ENCODE data around the gene ATP11B. TPM values are rescaled to one million over a fixed set of nuclear protein-coding genes. Genes with fewer than 3 reads are reported as not detected.

The ATP11B gene
- polyA plus RNA-seq, 2 of the 4 experiments (the other 2 are of a cell fraction) = 10.1 to 17.2 TPM

DNA sequence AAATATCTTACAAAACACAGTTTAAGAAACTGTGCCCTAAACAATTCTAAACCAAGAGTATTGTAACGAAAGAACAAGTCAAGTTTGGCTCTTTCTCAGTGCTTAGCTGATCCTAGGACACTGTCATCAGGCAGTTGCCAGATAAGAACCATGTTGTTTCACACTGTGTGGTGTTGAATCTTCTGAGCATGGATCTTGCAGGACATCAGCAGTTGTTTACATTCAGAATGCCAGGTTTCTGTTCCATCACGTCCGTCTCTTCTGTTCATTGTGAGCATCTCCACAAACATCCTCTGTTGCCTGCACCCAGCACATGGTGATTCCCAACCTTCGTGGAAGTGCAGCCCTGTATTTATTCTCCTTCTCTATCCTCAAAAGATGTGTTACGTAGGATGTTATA is 119.2 kb downstream of the ATP11B start:
- POLR2A ChIA-PET = no interaction called here
- Histone ChIP-seq H3K4me3 (no peak overlapping the region), H3K9me3 (no peaks in the 10 kb centered on the region), H3K4me2 (no peak overlapping the region), H3K27ac (no peak overlapping the region), H3K4me1 (0 out of 3 replicates have a peak, but pooled peaks cover 4% of the 10 kb centered on the region)
- DNase-seq (ENCODE audit: low read depth in 1 of 2, low spot score in 1 of 2) (no peak), FAIRE-seq (no peak), ATAC-seq (no peak)
- TF ChIP-seq CHD2 (IDR thresholded peaks at IDR 0.05; ENCODE audit: low read length, partially characterized antibody) (no peak), GATA3 (IDR thresholded peaks at IDR 0.05; ENCODE audit: borderline replicate concordance) (no peak)
- WGBS (ENCODE audit: missing lambda C conversion rate) = 66% methylated on average over 5 of the region's 5 CpGs
- CTCF ChIA-PET = no interaction called here

DNA sequence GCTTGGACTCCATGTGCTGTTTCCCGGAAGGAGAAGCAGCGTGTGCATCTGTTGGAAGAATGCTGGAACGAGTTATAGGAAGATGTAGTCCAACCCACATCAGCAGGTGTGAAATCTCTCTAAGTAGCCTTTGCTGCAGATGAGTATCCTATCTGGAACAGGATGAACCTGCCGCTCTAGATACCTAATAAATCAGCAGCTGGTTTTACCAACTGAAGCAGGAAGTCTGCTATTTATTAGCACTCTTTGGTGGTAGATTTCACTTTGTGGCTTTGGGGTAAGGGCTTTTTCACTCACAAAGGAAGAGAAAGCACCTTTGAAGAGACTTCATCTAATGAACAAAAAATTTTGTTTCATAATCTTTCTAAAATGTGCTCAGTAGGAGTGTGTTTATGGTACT is 120.6 kb downstream of the ATP11B start:
- no peak overlapping the region for H3K4me2 ChIP-seq
- no peak for FAIRE-seq
- no peak overlapping the region for H3K4me3 ChIP-seq
- 0 out of 3 replicates have a peak, but pooled peaks cover 4% of the 10 kb centered on the region for H3K4me1 ChIP-seq
- ATAC-seq = no peak
- H3K27ac ChIP-seq = no peak overlapping the region
- no peaks in the 10 kb centered on the region for H3K9me3 ChIP-seq
- DNase-seq (ENCODE audit: low read depth in 1 of 2, low spot score in 1 of 2) = no peak
- TF ChIP-seq CBX8 (IDR thresholded peaks at IDR 0.05) = no peak
- TF ChIP-seq CEBPB (IDR thresholded peaks at IDR 0.05) = no peak
- TF ChIP-seq NFE2L2 (conservative IDR thresholded peaks at IDR 0.05; ENCODE audit: low read length) = no peak
- TF ChIP-seq, protein P1, sequence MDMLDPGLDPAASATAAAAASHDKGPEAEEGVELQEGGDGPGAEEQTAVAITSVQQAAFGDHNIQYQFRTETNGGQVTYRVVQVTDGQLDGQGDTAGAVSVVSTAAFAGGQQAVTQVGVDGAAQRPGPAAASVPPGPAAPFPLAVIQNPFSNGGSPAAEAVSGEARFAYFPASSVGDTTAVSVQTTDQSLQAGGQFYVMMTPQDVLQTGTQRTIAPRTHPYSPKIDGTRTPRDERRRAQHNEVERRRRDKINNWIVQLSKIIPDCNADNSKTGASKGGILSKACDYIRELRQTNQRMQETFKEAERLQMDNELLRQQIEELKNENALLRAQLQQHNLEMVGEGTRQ (IDR thresholded peaks at IDR 0.05) = no peak
- no peak for TF ChIP-seq POLR2AphosphoS2 (conservative IDR thresholded peaks at IDR 0.05; ENCODE audit: low read length)
- TF ChIP-seq, protein P2, sequence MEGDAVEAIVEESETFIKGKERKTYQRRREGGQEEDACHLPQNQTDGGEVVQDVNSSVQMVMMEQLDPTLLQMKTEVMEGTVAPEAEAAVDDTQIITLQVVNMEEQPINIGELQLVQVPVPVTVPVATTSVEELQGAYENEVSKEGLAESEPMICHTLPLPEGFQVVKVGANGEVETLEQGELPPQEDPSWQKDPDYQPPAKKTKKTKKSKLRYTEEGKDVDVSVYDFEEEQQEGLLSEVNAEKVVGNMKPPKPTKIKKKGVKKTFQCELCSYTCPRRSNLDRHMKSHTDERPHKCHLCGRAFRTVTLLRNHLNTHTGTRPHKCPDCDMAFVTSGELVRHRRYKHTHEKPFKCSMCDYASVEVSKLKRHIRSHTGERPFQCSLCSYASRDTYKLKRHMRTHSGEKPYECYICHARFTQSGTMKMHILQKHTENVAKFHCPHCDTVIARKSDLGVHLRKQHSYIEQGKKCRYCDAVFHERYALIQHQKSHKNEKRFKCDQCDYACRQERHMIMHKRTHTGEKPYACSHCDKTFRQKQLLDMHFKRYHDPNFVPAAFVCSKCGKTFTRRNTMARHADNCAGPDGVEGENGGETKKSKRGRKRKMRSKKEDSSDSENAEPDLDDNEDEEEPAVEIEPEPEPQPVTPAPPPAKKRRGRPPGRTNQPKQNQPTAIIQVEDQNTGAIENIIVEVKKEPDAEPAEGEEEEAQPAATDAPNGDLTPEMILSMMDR (IDR thresholded peaks at IDR 0.05) = no peak
- no peak for TF ChIP-seq SREBF2 (IDR thresholded peaks at IDR 0.05)
- TF ChIP-seq KDM5A (IDR thresholded peaks at IDR 0.05) = no peak
- TF ChIP-seq, protein P3, sequence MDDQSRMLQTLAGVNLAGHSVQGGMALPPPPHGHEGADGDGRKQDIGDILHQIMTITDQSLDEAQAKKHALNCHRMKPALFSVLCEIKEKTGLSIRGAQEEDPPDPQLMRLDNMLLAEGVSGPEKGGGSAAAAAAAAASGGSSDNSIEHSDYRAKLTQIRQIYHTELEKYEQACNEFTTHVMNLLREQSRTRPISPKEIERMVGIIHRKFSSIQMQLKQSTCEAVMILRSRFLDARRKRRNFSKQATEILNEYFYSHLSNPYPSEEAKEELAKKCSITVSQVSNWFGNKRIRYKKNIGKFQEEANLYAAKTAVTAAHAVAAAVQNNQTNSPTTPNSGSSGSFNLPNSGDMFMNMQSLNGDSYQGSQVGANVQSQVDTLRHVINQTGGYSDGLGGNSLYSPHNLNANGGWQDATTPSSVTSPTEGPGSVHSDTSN (IDR thresholded peaks at IDR 0.05) = no peak
- TF ChIP-seq FOXS1 (CRISPR knock-in tag; IDR thresholded peaks at IDR 0.05) = no peak
- TF ChIP-seq HEYL (CRISPR knock-in tag; IDR thresholded peaks at IDR 0.05) = no peak
- TF ChIP-seq POLR2A (IDR thresholded peaks at IDR 0.05; ENCODE audit: low read length) = no peak
- TF ChIP-seq HOXA7 (CRISPR knock-in tag; IDR thresholded peaks at IDR 0.05) = no peak
- no peak for TF ChIP-seq HOXB13 (CRISPR knock-in tag; IDR thresholded peaks at IDR 0.05; ENCODE audit: low read depth)
- no peak for TF ChIP-seq SMC3 (IDR thresholded peaks at IDR 0.05)
- TF ChIP-seq, protein P4, sequence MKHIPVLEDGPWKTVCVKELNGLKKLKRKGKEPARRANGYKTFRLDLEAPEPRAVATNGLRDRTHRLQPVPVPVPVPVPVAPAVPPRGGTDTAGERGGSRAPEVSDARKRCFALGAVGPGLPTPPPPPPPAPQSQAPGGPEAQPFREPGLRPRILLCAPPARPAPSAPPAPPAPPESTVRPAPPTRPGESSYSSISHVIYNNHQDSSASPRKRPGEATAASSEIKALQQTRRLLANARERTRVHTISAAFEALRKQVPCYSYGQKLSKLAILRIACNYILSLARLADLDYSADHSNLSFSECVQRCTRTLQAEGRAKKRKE (CRISPR knock-in tag; IDR thresholded peaks at IDR 0.05; ENCODE audit: low read depth) = no peak
- POLR2A ChIA-PET = no interaction called here
- CTCF ChIA-PET = no interaction called here
- 99% methylated on average over 4 of the region's 4 CpGs for WGBS (ENCODE audit: missing lambda C conversion rate)

DNA sequence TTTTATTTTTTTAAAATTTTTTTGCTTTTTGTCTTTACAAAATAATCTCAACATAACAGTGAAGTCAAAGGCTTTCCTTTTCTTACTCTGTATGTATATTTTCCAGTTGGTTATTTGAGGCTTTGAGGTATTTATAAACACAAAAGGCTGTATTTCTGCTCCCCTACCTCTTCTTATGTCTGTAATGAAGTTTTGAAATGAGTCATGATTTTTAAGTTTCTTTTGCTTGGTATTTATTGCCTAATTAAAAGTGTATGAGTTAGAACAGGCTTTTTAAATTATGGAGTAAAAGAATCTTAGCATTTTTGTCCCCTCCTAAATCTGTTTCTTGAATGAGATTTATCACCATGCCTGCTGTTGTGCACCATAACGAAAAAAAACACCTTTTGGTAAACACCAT is 121.0 kb downstream of the ATP11B start:
- no peak for ATAC-seq
- Histone ChIP-seq H3K4me3 (no peak overlapping the region), H3K27ac (no peak overlapping the region), H3K4me2 (no peak overlapping the region), H3K9me3 (no peaks in the 10 kb centered on the region), H3K4me1 (0 out of 3 replicates have a peak, but pooled peaks cover 4% of the 10 kb centered on the region)
- WGBS (ENCODE audit: missing lambda C conversion rate) = 90% methylated on average over 1 of the region's 1 CpG
- FAIRE-seq = no peak
- CTCF ChIA-PET = no interaction called here
- DNase-seq (ENCODE audit: low read depth in 1 of 2, low spot score in 1 of 2) = no peak
- POLR2A ChIA-PET = no interaction called here
- TF ChIP-seq MAZ (IDR thresholded peaks at IDR 0.05; ENCODE audit: borderline replicate concordance, low read depth, low read length) = no peak
- no peak for TF ChIP-seq BHLHE40 (IDR thresholded peaks at IDR 0.05; ENCODE audit: low read depth, low read length)
- TF ChIP-seq, protein P3 (IDR thresholded peaks at IDR 0.05) = no peak
- TF ChIP-seq KDM5A (IDR thresholded peaks at IDR 0.05) = no peak
- no peak for TF ChIP-seq NR3C1 (IDR thresholded peaks at IDR 0.05)
- TF ChIP-seq, protein P5, sequence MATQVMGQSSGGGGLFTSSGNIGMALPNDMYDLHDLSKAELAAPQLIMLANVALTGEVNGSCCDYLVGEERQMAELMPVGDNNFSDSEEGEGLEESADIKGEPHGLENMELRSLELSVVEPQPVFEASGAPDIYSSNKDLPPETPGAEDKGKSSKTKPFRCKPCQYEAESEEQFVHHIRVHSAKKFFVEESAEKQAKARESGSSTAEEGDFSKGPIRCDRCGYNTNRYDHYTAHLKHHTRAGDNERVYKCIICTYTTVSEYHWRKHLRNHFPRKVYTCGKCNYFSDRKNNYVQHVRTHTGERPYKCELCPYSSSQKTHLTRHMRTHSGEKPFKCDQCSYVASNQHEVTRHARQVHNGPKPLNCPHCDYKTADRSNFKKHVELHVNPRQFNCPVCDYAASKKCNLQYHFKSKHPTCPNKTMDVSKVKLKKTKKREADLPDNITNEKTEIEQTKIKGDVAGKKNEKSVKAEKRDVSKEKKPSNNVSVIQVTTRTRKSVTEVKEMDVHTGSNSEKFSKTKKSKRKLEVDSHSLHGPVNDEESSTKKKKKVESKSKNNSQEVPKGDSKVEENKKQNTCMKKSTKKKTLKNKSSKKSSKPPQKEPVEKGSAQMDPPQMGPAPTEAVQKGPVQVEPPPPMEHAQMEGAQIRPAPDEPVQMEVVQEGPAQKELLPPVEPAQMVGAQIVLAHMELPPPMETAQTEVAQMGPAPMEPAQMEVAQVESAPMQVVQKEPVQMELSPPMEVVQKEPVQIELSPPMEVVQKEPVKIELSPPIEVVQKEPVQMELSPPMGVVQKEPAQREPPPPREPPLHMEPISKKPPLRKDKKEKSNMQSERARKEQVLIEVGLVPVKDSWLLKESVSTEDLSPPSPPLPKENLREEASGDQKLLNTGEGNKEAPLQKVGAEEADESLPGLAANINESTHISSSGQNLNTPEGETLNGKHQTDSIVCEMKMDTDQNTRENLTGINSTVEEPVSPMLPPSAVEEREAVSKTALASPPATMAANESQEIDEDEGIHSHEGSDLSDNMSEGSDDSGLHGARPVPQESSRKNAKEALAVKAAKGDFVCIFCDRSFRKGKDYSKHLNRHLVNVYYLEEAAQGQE (IDR thresholded peaks at IDR 0.05) = no peak
- no peak for TF ChIP-seq FOSB (CRISPR knock-in tag; IDR thresholded peaks at IDR 0.05)
- TF ChIP-seq, protein P6, sequence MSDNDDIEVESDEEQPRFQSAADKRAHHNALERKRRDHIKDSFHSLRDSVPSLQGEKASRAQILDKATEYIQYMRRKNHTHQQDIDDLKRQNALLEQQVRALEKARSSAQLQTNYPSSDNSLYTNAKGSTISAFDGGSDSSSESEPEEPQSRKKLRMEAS (IDR thresholded peaks at IDR 0.05) = no peak
- TF ChIP-seq, protein P1 (IDR thresholded peaks at IDR 0.05) = no peak
- TF ChIP-seq KDM1A (IDR thresholded peaks at IDR 0.05; ENCODE audit: low read depth) = no peak

Measured in A549 (cell line).